GM12872 (cell line): ENCODE results near the gene MYOG.

Experiments used
- TF ChIP-seq, protein P1 (sequence below): IDR thresholded peaks from 3 replicates; pipeline ENCODE4 v1.5.1; 2011; ENCODE audit warnings: low read depth, mild to moderate bottlenecking, low read length, moderate library complexity; ENCODE audit not compliant: insufficient read depth

The MYOG gene

DNA sequence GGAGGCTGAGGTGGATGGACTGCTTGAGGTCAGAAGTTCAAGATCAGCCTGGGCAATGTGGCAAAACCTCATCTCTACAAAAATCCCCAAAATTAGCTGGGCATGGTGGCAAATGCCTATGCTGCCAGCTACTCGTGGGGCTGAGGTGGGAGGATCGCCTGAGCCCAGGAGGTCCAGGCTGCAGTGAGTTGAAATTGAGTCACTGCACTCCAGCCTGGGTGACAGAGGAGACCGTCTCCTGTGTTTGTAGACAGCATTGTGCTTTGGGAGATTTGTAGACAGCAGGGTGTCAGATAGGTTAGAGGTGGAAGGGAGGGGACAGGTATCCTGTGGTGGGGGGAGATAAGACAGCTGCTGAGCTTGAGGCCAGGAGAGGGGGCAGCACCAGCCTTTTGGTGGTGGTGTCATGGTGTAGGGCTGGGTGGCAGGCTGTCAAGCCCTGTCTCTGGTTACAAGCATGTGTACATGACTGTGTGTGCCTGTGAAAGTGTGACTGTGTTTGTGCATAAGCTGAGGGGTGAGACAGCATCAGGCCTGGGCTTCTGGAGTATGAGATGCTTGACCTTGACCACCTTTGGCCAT, 44.4 kb downstream of the MYOG start:
- TF ChIP-seq, protein P1, sequence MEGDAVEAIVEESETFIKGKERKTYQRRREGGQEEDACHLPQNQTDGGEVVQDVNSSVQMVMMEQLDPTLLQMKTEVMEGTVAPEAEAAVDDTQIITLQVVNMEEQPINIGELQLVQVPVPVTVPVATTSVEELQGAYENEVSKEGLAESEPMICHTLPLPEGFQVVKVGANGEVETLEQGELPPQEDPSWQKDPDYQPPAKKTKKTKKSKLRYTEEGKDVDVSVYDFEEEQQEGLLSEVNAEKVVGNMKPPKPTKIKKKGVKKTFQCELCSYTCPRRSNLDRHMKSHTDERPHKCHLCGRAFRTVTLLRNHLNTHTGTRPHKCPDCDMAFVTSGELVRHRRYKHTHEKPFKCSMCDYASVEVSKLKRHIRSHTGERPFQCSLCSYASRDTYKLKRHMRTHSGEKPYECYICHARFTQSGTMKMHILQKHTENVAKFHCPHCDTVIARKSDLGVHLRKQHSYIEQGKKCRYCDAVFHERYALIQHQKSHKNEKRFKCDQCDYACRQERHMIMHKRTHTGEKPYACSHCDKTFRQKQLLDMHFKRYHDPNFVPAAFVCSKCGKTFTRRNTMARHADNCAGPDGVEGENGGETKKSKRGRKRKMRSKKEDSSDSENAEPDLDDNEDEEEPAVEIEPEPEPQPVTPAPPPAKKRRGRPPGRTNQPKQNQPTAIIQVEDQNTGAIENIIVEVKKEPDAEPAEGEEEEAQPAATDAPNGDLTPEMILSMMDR, result no peak

DNA sequence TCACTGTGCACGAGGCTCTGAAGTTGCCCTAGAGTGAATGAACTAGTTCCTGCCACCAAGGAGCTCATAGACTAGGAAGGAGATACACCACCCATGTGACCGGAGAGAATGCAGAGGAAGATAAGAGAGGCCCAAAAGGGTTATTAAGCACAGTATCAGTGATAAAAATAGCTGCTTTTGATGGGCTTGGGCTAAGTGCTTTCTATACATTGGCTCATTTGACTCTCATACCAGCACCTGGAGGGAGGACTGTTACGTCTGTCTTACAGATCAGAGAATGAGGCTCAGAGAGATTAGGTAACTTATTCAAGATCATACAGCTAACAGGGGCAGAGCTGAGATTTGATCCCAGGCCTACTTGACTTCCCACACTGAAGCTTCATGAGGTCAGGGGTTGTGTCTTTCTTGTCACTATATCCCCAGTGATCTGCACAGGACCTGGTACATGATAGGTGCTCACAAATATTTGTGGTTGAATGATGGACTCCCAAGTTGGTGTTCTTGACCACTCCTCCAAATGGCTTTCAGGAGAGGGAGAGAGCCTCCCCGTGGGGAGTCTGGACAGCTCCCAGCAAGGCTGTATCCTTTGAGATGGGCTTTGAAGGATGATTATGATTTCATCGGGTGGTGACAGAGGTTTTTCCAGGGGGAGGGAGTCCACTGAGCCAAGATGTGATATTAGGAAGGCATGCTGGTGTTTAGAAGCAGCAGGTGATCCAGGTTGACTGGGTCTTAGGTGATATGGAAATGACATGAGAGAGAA, 45.1 kb downstream of the MYOG start:
- TF ChIP-seq, protein P1, result no peak

DNA sequence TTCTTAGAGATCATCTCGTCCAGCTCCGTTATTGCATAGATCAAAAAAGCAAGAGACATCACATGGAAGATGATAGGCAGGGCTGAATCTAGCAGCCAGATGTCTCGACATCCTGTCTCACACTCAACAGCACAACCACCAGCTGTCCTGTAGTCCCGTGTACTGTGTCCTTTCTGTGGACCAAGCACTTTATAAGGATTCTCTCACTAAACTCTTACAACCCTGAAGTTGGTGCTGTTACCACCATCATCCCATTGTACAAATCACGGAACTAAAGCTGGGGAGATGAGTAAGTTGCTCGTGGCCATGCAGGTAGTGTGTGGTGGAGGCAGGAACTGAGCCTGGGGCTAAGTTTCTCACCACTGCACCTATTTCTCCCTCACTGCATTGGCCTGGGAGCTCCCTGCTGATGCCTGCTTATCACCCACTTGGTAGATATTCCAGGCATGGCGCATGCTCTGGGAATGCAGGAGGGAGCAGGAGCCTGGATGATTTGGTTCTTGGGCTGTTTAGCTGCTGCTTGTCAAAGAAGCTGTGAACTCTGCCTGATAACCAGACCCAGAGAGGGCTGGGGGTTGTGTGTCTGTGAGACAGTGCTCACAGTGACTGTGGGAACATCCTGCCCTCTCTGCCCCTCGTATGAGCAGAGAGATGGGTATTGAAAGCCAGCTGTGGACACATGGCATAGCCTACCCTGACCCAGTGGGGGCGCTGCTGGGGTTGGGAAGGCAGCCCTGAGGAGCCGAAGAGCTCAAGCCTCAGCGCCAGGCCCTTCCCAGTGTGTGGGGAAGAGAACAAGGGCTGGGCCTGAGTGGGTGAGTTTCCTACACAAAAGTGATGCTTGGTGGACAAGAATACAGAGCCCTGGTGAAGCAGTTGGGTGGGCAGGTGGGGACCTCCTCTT, 46.0 kb downstream of the MYOG start:
- TF ChIP-seq, protein P1, result peak; percentile 39

DNA sequence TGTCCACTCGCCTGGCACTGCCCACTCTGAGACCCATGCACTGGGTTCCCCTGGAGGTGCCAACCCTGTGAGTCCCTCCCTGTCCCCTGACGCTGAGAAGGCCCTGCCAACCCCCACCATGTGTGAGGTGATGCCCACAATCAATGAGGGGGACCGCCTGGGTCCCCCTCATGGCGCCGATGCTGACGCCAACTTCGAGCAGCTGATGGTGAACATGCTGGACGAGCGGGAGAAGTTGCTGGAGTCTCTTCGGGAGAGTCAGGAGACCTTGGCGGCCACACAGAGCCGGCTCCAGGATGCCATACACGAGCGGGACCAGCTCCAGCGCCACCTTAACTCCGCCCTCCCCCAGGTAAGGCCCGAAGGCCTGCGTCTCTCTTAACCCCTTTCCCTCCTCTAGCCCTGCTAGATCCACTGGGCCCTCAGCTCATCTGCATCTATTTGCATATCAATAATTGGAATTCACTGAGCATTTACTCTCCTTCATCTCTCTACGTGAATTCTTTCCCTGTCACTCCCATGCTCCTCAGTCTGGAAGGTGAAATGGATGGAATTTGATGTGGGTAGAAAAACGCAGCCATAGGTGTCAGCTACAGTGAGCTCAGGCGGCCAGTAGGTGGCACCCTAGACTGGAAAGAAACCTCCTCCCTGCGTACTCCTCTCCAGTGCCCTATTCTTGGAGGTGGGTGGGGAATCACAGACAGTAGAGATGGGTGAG, 46.8 kb downstream of the MYOG start:
- TF ChIP-seq, protein P1, result peak; percentile 92

DNA sequence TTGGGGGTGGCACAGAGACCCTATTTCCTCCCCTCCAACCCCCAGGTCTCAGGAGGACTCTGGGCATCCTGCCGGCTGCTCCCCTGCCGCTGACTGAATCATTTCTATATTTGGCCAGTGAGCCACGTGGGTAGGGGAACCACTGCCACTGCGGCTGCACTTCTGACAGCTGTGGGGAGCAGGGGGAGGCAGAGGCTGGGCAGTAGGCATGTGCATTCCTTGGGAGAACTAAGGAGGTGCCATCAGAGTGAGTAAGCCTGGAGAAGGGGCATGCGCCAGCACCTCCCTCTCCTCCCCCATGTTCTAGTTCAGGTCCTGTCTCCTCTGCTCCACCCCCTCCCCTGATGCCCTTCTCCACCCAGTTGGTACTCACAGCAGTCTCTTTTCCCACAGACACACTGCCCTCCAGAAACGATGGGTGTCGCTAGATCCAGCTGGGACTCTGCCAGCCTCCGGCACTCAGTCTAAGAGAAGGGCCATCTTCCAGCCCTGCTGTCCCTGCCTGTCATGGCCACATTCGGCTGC, 47.5 kb downstream of the MYOG start:
- TF ChIP-seq, protein P1, result no peak

DNA sequence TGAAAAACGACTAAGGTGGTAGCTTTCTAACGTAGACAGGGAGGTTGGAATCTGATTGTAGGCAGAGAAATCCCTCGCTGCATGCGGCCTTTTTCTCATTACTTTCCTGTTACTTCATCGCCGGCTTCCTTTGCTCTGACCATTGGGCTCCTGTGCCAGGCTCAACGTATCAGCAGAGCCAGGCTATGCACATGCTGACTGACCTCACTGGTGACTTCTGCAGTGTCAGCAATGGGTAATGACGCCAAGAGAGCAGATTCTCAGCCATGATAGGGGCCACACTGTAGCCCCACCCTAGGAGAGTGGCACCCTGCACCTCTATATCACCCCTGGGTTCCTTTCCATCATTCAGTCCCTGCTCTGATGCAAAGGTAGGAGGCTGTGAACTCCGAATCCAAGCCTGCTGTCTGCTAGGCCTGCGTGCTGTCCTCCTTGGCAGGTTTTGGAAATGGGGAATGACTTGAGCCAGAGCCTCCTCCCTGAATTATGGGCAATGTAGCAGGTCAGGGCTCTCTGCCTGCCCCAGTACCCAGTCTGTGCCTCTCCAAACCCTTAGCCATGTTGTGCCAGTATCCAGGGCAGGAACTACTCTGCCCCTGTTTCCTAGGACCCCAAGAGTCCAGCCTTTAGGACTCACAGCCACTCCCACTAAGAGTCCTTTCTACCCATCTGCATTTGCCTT, 48.2 kb downstream of the MYOG start:
- TF ChIP-seq, protein P1, result no peak
